Measurements from ENCODE around the gene MIAT. TPM values are rescaled to one million over a fixed set of nuclear protein-coding genes. Genes with fewer than 3 reads are reported as not detected.

The MIAT gene
- total and polyA plus RNA-seq, 2 of the 8 experiments (the other 6 are each of a cell fraction or from before 2014, with no cell fraction given): 27.6 to 36.0 TPM

Small RNA genes lying within 50 kb of the gene (small RNA-seq; reads per million reads assigned to genes)
- gene RF01874 (ENCODE audit: insufficient read depth): not detected

Other genes with a start within 250 kb of the MIAT start
- 11.0 and 11.1 TPM in 2 replicates for gene ASPHD2, start 228.3 kb upstream of the MIAT start, total RNA-seq (2021; fragmentation: NEBNext Ultra II Directional; extraction: Animal tissue kit (Norgen Biotek cat#: 25700))
- gene ASPHD2, start 228.3 kb upstream of the MIAT start, polyA plus RNA-seq (2011; rRNA removed): 7.2 and 8.1 TPM in 2 replicates
- 32.9 and 35.2 TPM in 2 replicates for gene HPS4, start 173.8 kb upstream of the MIAT start, total RNA-seq (2021; fragmentation: NEBNext Ultra II Directional; extraction: Animal tissue kit (Norgen Biotek cat#: 25700))
- 28.0 and 35.3 TPM in 2 replicates for gene HPS4, start 173.8 kb upstream of the MIAT start, polyA plus RNA-seq (2011; rRNA removed)
- 25.3 and 26.3 TPM in 2 replicates for gene SRRD, start 173.7 kb upstream of the MIAT start, total RNA-seq (2021; fragmentation: NEBNext Ultra II Directional; extraction: Animal tissue kit (Norgen Biotek cat#: 25700))
- gene SRRD, start 173.7 kb upstream of the MIAT start, polyA plus RNA-seq (2011; rRNA removed): 9.9 and 17.1 TPM in 2 replicates
- gene TFIP11, start 145.1 kb upstream of the MIAT start, total RNA-seq (2021; fragmentation: NEBNext Ultra II Directional; extraction: Animal tissue kit (Norgen Biotek cat#: 25700)): 23.9 and 28.3 TPM in 2 replicates
- gene TFIP11, start 145.1 kb upstream of the MIAT start, polyA plus RNA-seq (2011; rRNA removed): 18.1 and 18.4 TPM in 2 replicates
- gene TPST2, start 67.5 kb upstream of the MIAT start, total RNA-seq (2021; fragmentation: NEBNext Ultra II Directional; extraction: Animal tissue kit (Norgen Biotek cat#: 25700)): 58.8 and 62.1 TPM in 2 replicates
- gene TPST2, start 67.5 kb upstream of the MIAT start, polyA plus RNA-seq (2011; rRNA removed): 143 and 162 TPM in 2 replicates
- 1.7 and 4.2 TPM in 2 replicates for gene CRYBB1, start 39.6 kb upstream of the MIAT start, total RNA-seq (2021; fragmentation: NEBNext Ultra II Directional; extraction: Animal tissue kit (Norgen Biotek cat#: 25700))
- 6.0 and 7.2 TPM in 2 replicates for gene CRYBB1, start 39.6 kb upstream of the MIAT start, polyA plus RNA-seq (2011; rRNA removed)
- gene CRYBA4, start 35.6 kb upstream of the MIAT start, total RNA-seq (2021; fragmentation: NEBNext Ultra II Directional; extraction: Animal tissue kit (Norgen Biotek cat#: 25700)): 0.67 and 1.5 TPM in 2 replicates
- gene CRYBA4, start 35.6 kb upstream of the MIAT start, polyA plus RNA-seq (2011; rRNA removed): 2.2 and 3.1 TPM in 2 replicates

Data from H1 (cell line).